Measurements from ENCODE around the gene RYR1. TPM values are rescaled to one million over a fixed set of nuclear protein-coding genes. Genes with fewer than 3 reads are reported as not detected.
A peak's percentile ranks its signal among the peaks of the same experiment; 100 is the strongest.

RYR1 gene
- 2.2 TPM for total RNA-seq (2013)
- polyA plus RNA-seq (1 to 10 TPM in 2 of 3 donors, under 1 TPM in 1; 0.76 to 2.1 (median 2.1) TPM), polyA minus RNA-seq (0.88 and 1.4 TPM in 2 replicates), total RNA-seq (1.9 to 11.5 (median 4.7) reads per million in 11 experiments)

DNA sequence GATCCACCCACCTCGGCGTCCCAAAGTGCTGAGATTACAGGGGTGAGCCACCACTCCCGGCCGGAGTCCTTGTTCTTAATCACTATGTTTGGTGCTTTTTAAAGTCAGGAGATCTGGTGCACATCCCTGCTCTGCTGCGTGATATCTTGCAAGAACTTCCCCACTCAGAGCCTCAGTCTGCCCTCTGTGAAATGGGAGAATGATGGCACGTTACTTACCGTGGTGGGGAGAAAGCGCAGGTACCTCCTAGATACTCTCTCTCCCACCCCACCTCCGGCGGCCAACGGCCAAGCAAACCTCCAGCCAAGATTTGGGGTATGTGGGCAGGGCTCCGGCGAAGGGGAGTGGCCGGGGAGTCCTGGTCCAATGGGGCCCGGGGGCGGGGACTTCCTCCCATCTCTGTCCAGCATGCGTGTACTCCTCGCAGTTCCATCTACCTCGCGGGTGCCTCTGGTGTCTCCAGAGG, at the start of gene RYR1:
Gene RYR1, plus strand, starts transcription at position 424 of the 466 bp plus-strand sequence. CDS start 139 bp downstream, outside the sequence.
- peak within 1 kb of the TSS; percentile 41 for H2AFZ ChIP-seq (ENCODE audit: insufficient read depth, low read depth, low read length, poor library complexity, severe bottlenecking)
- H3K4me3 ChIP-seq (replicated peaks in 1 of 3; ENCODE audit: low read depth in 2 of 3, low read length in 3 of 3) = peak within 1 kb of the TSS in 1 of 3 experiments; percentile 38
- peak within 1 kb of the TSS; percentile 43 for H3K4me2 ChIP-seq (replicated peaks; ENCODE audit: extremely low read depth, low read length, poor library complexity, severe bottlenecking)
- peaks cover 20% of the 10 kb centered on the region for H3K4me1 Mint-ChIP-seq
- H3K27ac ChIP-seq (ENCODE audit: low read depth in 1 of 2, low read length in 2 of 2) = no peak within 1 kb of the TSS
- TF ChIP-seq, protein P1, sequence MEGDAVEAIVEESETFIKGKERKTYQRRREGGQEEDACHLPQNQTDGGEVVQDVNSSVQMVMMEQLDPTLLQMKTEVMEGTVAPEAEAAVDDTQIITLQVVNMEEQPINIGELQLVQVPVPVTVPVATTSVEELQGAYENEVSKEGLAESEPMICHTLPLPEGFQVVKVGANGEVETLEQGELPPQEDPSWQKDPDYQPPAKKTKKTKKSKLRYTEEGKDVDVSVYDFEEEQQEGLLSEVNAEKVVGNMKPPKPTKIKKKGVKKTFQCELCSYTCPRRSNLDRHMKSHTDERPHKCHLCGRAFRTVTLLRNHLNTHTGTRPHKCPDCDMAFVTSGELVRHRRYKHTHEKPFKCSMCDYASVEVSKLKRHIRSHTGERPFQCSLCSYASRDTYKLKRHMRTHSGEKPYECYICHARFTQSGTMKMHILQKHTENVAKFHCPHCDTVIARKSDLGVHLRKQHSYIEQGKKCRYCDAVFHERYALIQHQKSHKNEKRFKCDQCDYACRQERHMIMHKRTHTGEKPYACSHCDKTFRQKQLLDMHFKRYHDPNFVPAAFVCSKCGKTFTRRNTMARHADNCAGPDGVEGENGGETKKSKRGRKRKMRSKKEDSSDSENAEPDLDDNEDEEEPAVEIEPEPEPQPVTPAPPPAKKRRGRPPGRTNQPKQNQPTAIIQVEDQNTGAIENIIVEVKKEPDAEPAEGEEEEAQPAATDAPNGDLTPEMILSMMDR (IDR thresholded peaks at IDR 0.05) = no peak
- H3K4me1 ChIP-seq (ENCODE audit: control insufficient read depth in 1 of 2, insufficient read depth in 2 of 2, low read length in 2 of 2) = peaks cover 14 to 15% of the 10 kb centered on the region in 2 donors
- no peak within 1 kb of the TSS for H3K9ac ChIP-seq (ENCODE audit: insufficient read depth, low read length, poor library complexity, severe bottlenecking)
- intact Hi-C loops (cut with micrococcal nuclease) = no loop called here
- no peaks in the 10 kb centered on the region for H3K79me2 ChIP-seq (ENCODE audit: insufficient read depth, low read length)
- peaks cover 0 to 13% of the 10 kb centered on the region in 2 donors for H3K27me3 ChIP-seq (ENCODE audit: control insufficient read depth in 2 of 2, insufficient read depth in 2 of 2, low read length in 2 of 2)
- no peaks in the 10 kb centered on the region for H3K9me3 ChIP-seq (replicated peaks in 1 of 2; ENCODE audit: control insufficient read depth in 1 of 2, insufficient read depth in 1 of 2, low read length in 2 of 2)
- peak within 1 kb of the TSS; percentile 52 to 82 for H3K4me3 Mint-ChIP-seq
- DNase-seq = peak; percentile 53 to 66 (median 63)
- H3K27me3 Mint-ChIP-seq (ENCODE audit: low read depth in 3 of 3) = peaks cover 10 to 13% (median 10%) of the 10 kb centered on the region in 3 donors
- H3K9me3 Mint-ChIP-seq = peaks cover 0 to 1% (median 0%) of the 10 kb centered on the region in 7 donors
- H3K27ac Mint-ChIP-seq = peak within 1 kb of the TSS in 3 of 7 donors; percentile 25 to 79 (median 38)
- no peaks in the 10 kb centered on the region for H3K36me3 Mint-ChIP-seq
- H4K20me1 ChIP-seq (ENCODE audit: insufficient read depth, low read length) = no peaks in the 10 kb centered on the region
- H3K36me3 ChIP-seq (replicated peaks in 1 of 2; ENCODE audit: control insufficient read depth in 1 of 2, insufficient read depth in 2 of 2, low read length in 2 of 2) = no peaks in the 10 kb centered on the region
- 11% methylated on average over 9 of the region's 20 CpGs for WGBS (ENCODE audit: insufficient coverage)

DNA sequence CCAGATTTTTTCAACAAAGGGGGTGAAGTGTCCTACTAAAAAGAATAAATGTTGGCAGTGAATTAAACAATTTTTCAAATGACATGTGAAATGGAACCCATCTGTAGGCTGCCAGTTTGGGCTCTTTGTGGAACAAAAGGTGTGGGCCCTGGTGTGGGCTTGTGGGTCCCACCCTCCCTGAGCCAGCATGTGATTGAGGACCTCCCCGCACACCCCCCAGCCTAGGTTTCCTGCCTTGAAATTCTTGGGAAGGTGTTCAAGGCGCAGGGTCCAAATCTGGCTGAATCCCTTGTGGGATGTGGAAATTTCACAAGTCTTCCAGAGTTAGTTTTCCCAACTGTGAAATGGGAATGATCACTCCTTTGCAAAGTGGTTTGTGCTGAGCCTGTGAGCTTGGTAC, 49.7 kb upstream of the RYR1 start:
- Mint-ChIP-seq H3K4me3 (no peak overlapping the region), H3K4me1 (peaks cover 23% of the 10 kb centered on the region)
- H3K4me2 ChIP-seq (replicated peaks; ENCODE audit: extremely low read depth, low read length, poor library complexity, severe bottlenecking) = no peak overlapping the region

More for the DNA sequence above, 49.7 kb upstream of the RYR1 start:
- TF ChIP-seq, protein P1 (IDR thresholded peaks at IDR 0.05) = no peak
- Histone ChIP-seq H3K27me3 (ENCODE audit: control insufficient read depth in 2 of 2, insufficient read depth in 2 of 2, low read length in 2 of 2) (peaks cover 2 to 41% of the 10 kb centered on the region in 2 donors), H3K27ac (ENCODE audit: low read depth in 1 of 2, low read length in 2 of 2) (no peak overlapping the region), H3K79me2 (ENCODE audit: insufficient read depth, low read length) (no peaks in the 10 kb centered on the region), H3K9ac (ENCODE audit: insufficient read depth, low read length, poor library complexity, severe bottlenecking) (no peak overlapping the region), H3K9me3 (replicated peaks in 1 of 2; ENCODE audit: control insufficient read depth in 1 of 2, insufficient read depth in 1 of 2, low read length in 2 of 2) (no peaks in the 10 kb centered on the region), H3K4me3 (replicated peaks in 1 of 3; ENCODE audit: low read depth in 2 of 3, low read length in 3 of 3) (no peak overlapping the region), H4K20me1 (ENCODE audit: insufficient read depth, low read length) (peaks cover 53% of the 10 kb centered on the region), H3K36me3 (replicated peaks in 1 of 2; ENCODE audit: control insufficient read depth in 1 of 2, insufficient read depth in 2 of 2, low read length in 2 of 2) (peaks cover 49 to 64% of the 10 kb centered on the region in 2 donors), H3K4me1 (ENCODE audit: control insufficient read depth in 1 of 2, insufficient read depth in 2 of 2, low read length in 2 of 2) (peaks cover 27 to 36% of the 10 kb centered on the region in 2 donors), H2AFZ (ENCODE audit: insufficient read depth, low read depth, low read length, poor library complexity, severe bottlenecking) (no peak overlapping the region)
- peaks cover 64 to 65% of the 10 kb centered on the region in 2 donors for H3K36me3 Mint-ChIP-seq
- peaks cover 0 to 8% (median 3%) of the 10 kb centered on the region in 7 donors for H3K9me3 Mint-ChIP-seq
- DNase-seq = no peak
- no peak overlapping the region for H3K27ac Mint-ChIP-seq
- H3K27me3 Mint-ChIP-seq (ENCODE audit: low read depth in 3 of 3) = peaks cover 17 to 44% (median 26%) of the 10 kb centered on the region in 3 donors
- intact Hi-C loops (cut with micrococcal nuclease) = no loop called here
- WGBS (ENCODE audit: insufficient coverage) = 100% methylated on average over 1 of the region's 2 CpGs
